Measurements from ENCODE around the gene RNFT2.

RNFT2 gene

GRCh38 chr12:116884871-116885270 is 146.8 kb downstream of the RNFT2 start:
- no CpG with 5 or more reads among the region's 3 CpGs for WGBS (ENCODE audit: insufficient coverage, insufficient read length)
- Histone ChIP-seq H3K27ac (ENCODE audit: low read length) (no peak overlapping the region), H3K4me1 (ENCODE audit: control insufficient read depth, insufficient read depth, low read length) (peaks cover 3% of the 10 kb centered on the region), H3K9me3 (ENCODE audit: control insufficient read depth, insufficient read depth, low read length) (no peaks in the 10 kb centered on the region), H3K27me3 (ENCODE audit: control insufficient read depth, insufficient read depth, low read length) (peaks cover 28% of the 10 kb centered on the region), H3K36me3 (ENCODE audit: control insufficient read depth, insufficient read depth, low read length) (no peaks in the 10 kb centered on the region), H3K4me3 (ENCODE audit: low read length) (no peak overlapping the region)
- DNase-seq (ENCODE audit: low read depth, low spot score), result no peak

- WGBS (ENCODE audit: insufficient coverage, insufficient read length), result no CpG with 5 or more reads among the region's 2 CpGs
- peaks cover 22% of the 10 kb centered on the region for H3K27me3 ChIP-seq (ENCODE audit: control insufficient read depth, insufficient read depth, low read length)
- no peak for DNase-seq (ENCODE audit: low read depth, low spot score)
- H3K9me3 ChIP-seq (ENCODE audit: control insufficient read depth, insufficient read depth, low read length), result no peaks in the 10 kb centered on the region
- H3K4me1 ChIP-seq (ENCODE audit: control insufficient read depth, insufficient read depth, low read length), result peaks cover 2% of the 10 kb centered on the region; the same call in 1 of the 2 replicates
- H3K36me3 ChIP-seq (ENCODE audit: control insufficient read depth, insufficient read depth, low read length), result no peaks in the 10 kb centered on the region
- no peak overlapping the region for H3K27ac ChIP-seq (ENCODE audit: low read length)
- H3K4me3 ChIP-seq (ENCODE audit: low read length), result no peak overlapping the region
These were observed 147.4 kb downstream of the RNFT2 start for GRCh38 chr12:116885491-116885890.

DNA sequence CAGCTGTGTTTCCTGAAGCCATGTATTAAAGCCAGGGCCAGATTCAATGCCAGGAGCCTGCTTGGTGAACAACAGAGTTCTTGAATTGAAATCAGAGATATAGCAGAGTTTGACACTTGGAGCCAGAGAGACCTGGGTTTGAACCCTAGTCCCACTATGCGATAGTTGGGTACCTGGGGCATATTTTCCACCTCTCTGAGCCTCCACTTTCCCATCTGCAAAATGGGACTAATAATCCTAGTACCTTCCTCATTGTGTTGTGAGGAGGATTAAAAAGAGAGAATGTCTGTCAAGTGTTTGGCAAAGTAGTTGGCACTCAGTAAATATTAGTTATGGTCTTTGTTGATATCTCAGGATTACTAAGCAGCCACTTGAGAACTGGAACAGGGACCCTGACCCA is 149.1 kb downstream of the RNFT2 start:
- peaks cover 2% of the 10 kb centered on the region; the same call in 1 of the 2 replicates for H3K4me1 ChIP-seq (ENCODE audit: control insufficient read depth, insufficient read depth, low read length)
- no peak overlapping the region for H3K4me3 ChIP-seq (ENCODE audit: low read length)
- no peak for DNase-seq (ENCODE audit: low read depth, low spot score)
- H3K27ac ChIP-seq (ENCODE audit: low read length), result no peak overlapping the region
- H3K36me3 ChIP-seq (ENCODE audit: control insufficient read depth, insufficient read depth, low read length), result no peaks in the 10 kb centered on the region
- H3K27me3 ChIP-seq (ENCODE audit: control insufficient read depth, insufficient read depth, low read length), result peaks cover 11% of the 10 kb centered on the region
- no peaks in the 10 kb centered on the region for H3K9me3 ChIP-seq (ENCODE audit: control insufficient read depth, insufficient read depth, low read length)
- no CpG with 5 or more reads among the region's 1 CpG for WGBS (ENCODE audit: insufficient coverage, insufficient read length)

DNA sequence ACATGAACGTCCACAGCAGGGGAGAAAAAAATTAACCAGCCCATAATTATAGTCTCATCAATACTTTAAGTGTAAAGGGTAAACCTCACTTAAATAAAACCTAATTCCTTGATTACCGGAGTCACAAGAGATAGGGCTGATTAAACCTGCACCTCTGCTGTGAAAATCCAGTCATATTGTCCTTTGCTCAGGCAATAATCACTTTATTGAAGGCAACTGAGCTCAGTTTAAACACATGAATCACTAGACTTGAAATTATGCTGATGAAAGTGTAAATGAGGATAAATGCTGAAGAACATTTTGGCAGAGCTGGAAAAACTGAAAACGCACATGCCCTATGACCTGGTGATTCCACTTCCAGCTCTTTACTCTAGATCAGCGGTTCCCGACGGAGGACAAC is 149.8 kb downstream of the RNFT2 start:
- peaks cover 5% of the 10 kb centered on the region; the same call in 1 of the 2 replicates for H3K27me3 ChIP-seq (ENCODE audit: control insufficient read depth, insufficient read depth, low read length)
- H3K9me3 ChIP-seq (ENCODE audit: control insufficient read depth, insufficient read depth, low read length), result no peaks in the 10 kb centered on the region
- WGBS (ENCODE audit: insufficient coverage, insufficient read length), result no CpG with 5 or more reads among the region's 6 CpGs
- no peak for DNase-seq (ENCODE audit: low read depth, low spot score)
- no peaks in the 10 kb centered on the region for H3K36me3 ChIP-seq (ENCODE audit: control insufficient read depth, insufficient read depth, low read length)
- no peak overlapping the region for H3K4me3 ChIP-seq (ENCODE audit: low read length)
- no peak overlapping the region for H3K27ac ChIP-seq (ENCODE audit: low read length)
- H3K4me1 ChIP-seq (ENCODE audit: control insufficient read depth, insufficient read depth, low read length), result no peaks in the 10 kb centered on the region

GRCh38 chr12:116890330-116890729 is 152.2 kb downstream of the RNFT2 start:
- no peak for DNase-seq (ENCODE audit: low read depth, low spot score)
- H3K4me1 ChIP-seq (ENCODE audit: control insufficient read depth, insufficient read depth, low read length), result no peaks in the 10 kb centered on the region
- H3K4me3 ChIP-seq (ENCODE audit: low read length), result no peak overlapping the region
- WGBS (ENCODE audit: insufficient coverage, insufficient read length), result no CpG with 5 or more reads among the region's 2 CpGs
- H3K36me3 ChIP-seq (ENCODE audit: control insufficient read depth, insufficient read depth, low read length), result no peaks in the 10 kb centered on the region
- no peaks in the 10 kb centered on the region for H3K9me3 ChIP-seq (ENCODE audit: control insufficient read depth, insufficient read depth, low read length)
- no peak overlapping the region for H3K27ac ChIP-seq (ENCODE audit: low read length)
- H3K27me3 ChIP-seq (ENCODE audit: control insufficient read depth, insufficient read depth, low read length), result no peaks in the 10 kb centered on the region

- H3K4me3 ChIP-seq (ENCODE audit: low read length), result no peak overlapping the region
- H3K9me3 ChIP-seq (ENCODE audit: control insufficient read depth, insufficient read depth, low read length), result no peaks in the 10 kb centered on the region
- H3K4me1 ChIP-seq (ENCODE audit: control insufficient read depth, insufficient read depth, low read length), result no peaks in the 10 kb centered on the region
- no peak overlapping the region for H3K27ac ChIP-seq (ENCODE audit: low read length)
- no peak for DNase-seq (ENCODE audit: low read depth, low spot score)
- no peaks in the 10 kb centered on the region for H3K36me3 ChIP-seq (ENCODE audit: control insufficient read depth, insufficient read depth, low read length)
- no peaks in the 10 kb centered on the region for H3K27me3 ChIP-seq (ENCODE audit: control insufficient read depth, insufficient read depth, low read length)
- no CpG with 5 or more reads among the region's 3 CpGs for WGBS (ENCODE audit: insufficient coverage, insufficient read length)
These were observed 152.9 kb downstream of the RNFT2 start for GRCh38 chr12:116891019-116891418.

- no peak overlapping the region for H3K27ac ChIP-seq (ENCODE audit: low read length)
These were observed 154.4 kb downstream of the RNFT2 start for GRCh38 chr12:116892349-116893140.

DNA sequence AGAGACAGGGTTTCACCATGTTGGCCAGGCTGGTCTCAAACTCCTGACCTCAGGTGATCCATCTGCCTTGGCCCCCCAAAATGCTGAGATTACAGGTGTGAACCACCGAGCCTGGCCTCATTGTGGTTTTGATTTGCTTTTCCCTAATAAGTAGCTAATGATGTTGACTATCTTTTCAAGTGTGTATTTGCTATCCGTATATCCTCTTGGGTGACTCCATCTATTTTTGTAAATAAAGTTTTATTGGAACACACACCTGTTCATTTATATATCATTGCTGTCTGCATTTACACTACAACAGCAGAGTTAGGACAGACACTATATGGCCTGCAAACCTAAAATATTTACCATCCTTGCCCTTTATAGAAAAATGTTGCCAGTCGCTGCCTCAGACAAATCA is 156.8 kb downstream of the RNFT2 start:
- H3K4me1 ChIP-seq (ENCODE audit: control insufficient read depth, insufficient read depth, low read length), result no peaks in the 10 kb centered on the region
- no CpG with 5 or more reads among the region's 3 CpGs for WGBS (ENCODE audit: insufficient coverage, insufficient read length)
- no peaks in the 10 kb centered on the region for H3K9me3 ChIP-seq (ENCODE audit: control insufficient read depth, insufficient read depth, low read length)
- no peaks in the 10 kb centered on the region for H3K36me3 ChIP-seq (ENCODE audit: control insufficient read depth, insufficient read depth, low read length)
- H3K27me3 ChIP-seq (ENCODE audit: control insufficient read depth, insufficient read depth, low read length), result no peaks in the 10 kb centered on the region
- H3K27ac ChIP-seq (ENCODE audit: low read length), result no peak overlapping the region
- H3K4me3 ChIP-seq (ENCODE audit: low read length), result no peak overlapping the region
- no peak for DNase-seq (ENCODE audit: low read depth, low spot score)

More at GRCh38 chr12:116892349-116893140, 154.4 kb downstream of the RNFT2 start:
- no peaks in the 10 kb centered on the region for H3K9me3 ChIP-seq (ENCODE audit: control insufficient read depth, insufficient read depth, low read length)
- no peaks in the 10 kb centered on the region for H3K27me3 ChIP-seq (ENCODE audit: control insufficient read depth, insufficient read depth, low read length)
- no CpG with 5 or more reads among the region's 12 CpGs for WGBS (ENCODE audit: insufficient coverage, insufficient read length)
- no peak for DNase-seq (ENCODE audit: low read depth, low spot score)
- no peaks in the 10 kb centered on the region for H3K4me1 ChIP-seq (ENCODE audit: control insufficient read depth, insufficient read depth, low read length)
- no peak overlapping the region for H3K4me3 ChIP-seq (ENCODE audit: low read length)
- no peaks in the 10 kb centered on the region for H3K36me3 ChIP-seq (ENCODE audit: control insufficient read depth, insufficient read depth, low read length)

- Histone ChIP-seq H3K9me3 (ENCODE audit: control insufficient read depth, insufficient read depth, low read length) (no peaks in the 10 kb centered on the region), H3K27ac (ENCODE audit: low read length) (no peak overlapping the region), H3K27me3 (ENCODE audit: control insufficient read depth, insufficient read depth, low read length) (no peaks in the 10 kb centered on the region), H3K4me3 (ENCODE audit: low read length) (no peak overlapping the region), H3K36me3 (ENCODE audit: control insufficient read depth, insufficient read depth, low read length) (no peaks in the 10 kb centered on the region), H3K4me1 (ENCODE audit: control insufficient read depth, insufficient read depth, low read length) (no peaks in the 10 kb centered on the region)
- DNase-seq (ENCODE audit: low read depth, low spot score), result no peak
- no CpG with 5 or more reads among the region's 7 CpGs for WGBS (ENCODE audit: insufficient coverage, insufficient read length)
These were observed 158.4 kb downstream of the RNFT2 start for GRCh38 chr12:116896411-116896924.

- Histone ChIP-seq H3K4me3 (ENCODE audit: low read length) (no peak overlapping the region), H3K4me1 (ENCODE audit: control insufficient read depth, insufficient read depth, low read length) (no peaks in the 10 kb centered on the region)
- WGBS (ENCODE audit: insufficient coverage, insufficient read length), result no CpG with 5 or more reads among the region's 4 CpGs
These were observed 159.4 kb downstream of the RNFT2 start for GRCh38 chr12:116897476-116897875.

GRCh38 chr12:116898669-116899068 is 160.6 kb downstream of the RNFT2 start:
- Histone ChIP-seq H3K4me1 (ENCODE audit: control insufficient read depth, insufficient read depth, low read length) (no peaks in the 10 kb centered on the region), H3K4me3 (ENCODE audit: low read length) (no peak overlapping the region), H3K9me3 (ENCODE audit: control insufficient read depth, insufficient read depth, low read length) (no peaks in the 10 kb centered on the region), H3K27ac (ENCODE audit: low read length) (no peak overlapping the region), H3K36me3 (ENCODE audit: control insufficient read depth, insufficient read depth, low read length) (no peaks in the 10 kb centered on the region), H3K27me3 (ENCODE audit: control insufficient read depth, insufficient read depth, low read length) (no peaks in the 10 kb centered on the region)
- no CpG with 5 or more reads among the region's 3 CpGs for WGBS (ENCODE audit: insufficient coverage, insufficient read length)
- no peak for DNase-seq (ENCODE audit: low read depth, low spot score)

More at GRCh38 chr12:116897476-116897875, 159.4 kb downstream of the RNFT2 start:
- Histone ChIP-seq H3K27ac (ENCODE audit: low read length) (no peak overlapping the region), H3K36me3 (ENCODE audit: control insufficient read depth, insufficient read depth, low read length) (no peaks in the 10 kb centered on the region), H3K27me3 (ENCODE audit: control insufficient read depth, insufficient read depth, low read length) (no peaks in the 10 kb centered on the region), H3K9me3 (ENCODE audit: control insufficient read depth, insufficient read depth, low read length) (no peaks in the 10 kb centered on the region)
- no peak for DNase-seq (ENCODE audit: low read depth, low spot score)

Measured in iPS DF 6.9 (cell line).